ENCODE results near the gene TRMT11. TPM values are rescaled to one million over a fixed set of nuclear protein-coding genes. Genes with fewer than 3 reads are reported as not detected.

The TRMT11 gene
- total RNA-seq: 10 to 100 TPM; 20.7 to 22.7 (median 21.5) TPM
- long read RNA-seq, donor 1, transcript TRMT11-201 (13 exons, 1,565 nt): major isoform, 8 of 15 reads
- long read RNA-seq, donor 1, partial matches to known transcripts: 1 of 15 reads
- long read RNA-seq, donor 1, other reads (novel, unspliced or antisense): 6 of 15 reads
- long read RNA-seq, donor 2, partial matches to known transcripts: 1 of 6 reads
- long read RNA-seq, donor 2, other reads (novel, unspliced or antisense): 2 of 6 reads

DNA sequence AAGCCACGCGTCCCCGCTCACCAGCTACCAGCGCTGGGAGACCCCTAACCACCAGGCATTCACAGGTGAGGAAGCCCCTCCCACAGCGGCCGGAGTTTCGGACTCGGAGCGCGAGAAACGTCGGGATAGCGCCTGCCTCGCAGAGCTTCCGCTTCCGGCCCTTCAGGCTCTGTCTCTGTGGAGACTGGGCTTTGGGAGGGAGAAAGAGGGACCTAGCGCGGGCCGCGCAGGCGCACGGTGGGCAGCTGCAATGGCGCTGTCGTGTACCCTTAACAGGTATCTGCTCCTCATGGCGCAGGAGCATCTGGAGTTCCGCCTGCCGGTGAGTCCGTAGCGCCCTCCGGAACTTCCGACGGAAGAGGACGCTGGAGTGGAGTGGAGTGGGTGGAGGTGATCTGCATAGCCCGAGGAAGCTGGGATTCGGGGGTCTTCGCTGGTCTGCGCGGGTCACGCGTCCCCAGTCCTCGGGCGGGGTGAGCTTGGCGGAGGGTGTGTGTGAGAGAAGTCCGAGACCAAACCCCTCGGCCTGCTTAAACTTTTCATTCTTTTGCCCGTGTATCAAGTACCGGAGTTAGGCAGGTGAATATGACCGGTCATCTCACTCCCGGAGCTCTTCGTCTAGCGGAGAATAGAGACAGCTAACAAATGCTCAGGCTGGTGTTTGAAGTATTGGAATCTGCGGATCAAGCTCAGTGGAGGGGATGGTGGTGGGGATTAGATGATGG is at the start of gene TRMT11:
TRMT11 (plus strand) TSS at position 240 of the 725 bp plus-strand sequence; CDS start at position 251, 11 bp downstream.
- Histone ChIP-seq H3K36me3 (ENCODE audit: low read depth) (no peaks in the 10 kb centered on the region), H3K4me3 (peak within 1 kb of the TSS; percentile 58), H3K9me3 (no peaks in the 10 kb centered on the region), H3K4me1 (ENCODE audit: low read depth) (peaks cover 15% of the 10 kb centered on the region)
- intact Hi-C loops (cut with DNase I, micrococcal nuclease): loop anchor here in 1 of 2 donors (10.0 kb wide), 1 partner anchor 682 kb away; the partner anchor contains the start of gene HDDC2
- DNase-seq (peak; percentile 89 to 92 (median 91)), ATAC-seq (peak; percentile 97)
- TF ChIP-seq, protein P1, sequence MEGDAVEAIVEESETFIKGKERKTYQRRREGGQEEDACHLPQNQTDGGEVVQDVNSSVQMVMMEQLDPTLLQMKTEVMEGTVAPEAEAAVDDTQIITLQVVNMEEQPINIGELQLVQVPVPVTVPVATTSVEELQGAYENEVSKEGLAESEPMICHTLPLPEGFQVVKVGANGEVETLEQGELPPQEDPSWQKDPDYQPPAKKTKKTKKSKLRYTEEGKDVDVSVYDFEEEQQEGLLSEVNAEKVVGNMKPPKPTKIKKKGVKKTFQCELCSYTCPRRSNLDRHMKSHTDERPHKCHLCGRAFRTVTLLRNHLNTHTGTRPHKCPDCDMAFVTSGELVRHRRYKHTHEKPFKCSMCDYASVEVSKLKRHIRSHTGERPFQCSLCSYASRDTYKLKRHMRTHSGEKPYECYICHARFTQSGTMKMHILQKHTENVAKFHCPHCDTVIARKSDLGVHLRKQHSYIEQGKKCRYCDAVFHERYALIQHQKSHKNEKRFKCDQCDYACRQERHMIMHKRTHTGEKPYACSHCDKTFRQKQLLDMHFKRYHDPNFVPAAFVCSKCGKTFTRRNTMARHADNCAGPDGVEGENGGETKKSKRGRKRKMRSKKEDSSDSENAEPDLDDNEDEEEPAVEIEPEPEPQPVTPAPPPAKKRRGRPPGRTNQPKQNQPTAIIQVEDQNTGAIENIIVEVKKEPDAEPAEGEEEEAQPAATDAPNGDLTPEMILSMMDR (IDR thresholded peaks at IDR 0.05): no peak

DNA sequence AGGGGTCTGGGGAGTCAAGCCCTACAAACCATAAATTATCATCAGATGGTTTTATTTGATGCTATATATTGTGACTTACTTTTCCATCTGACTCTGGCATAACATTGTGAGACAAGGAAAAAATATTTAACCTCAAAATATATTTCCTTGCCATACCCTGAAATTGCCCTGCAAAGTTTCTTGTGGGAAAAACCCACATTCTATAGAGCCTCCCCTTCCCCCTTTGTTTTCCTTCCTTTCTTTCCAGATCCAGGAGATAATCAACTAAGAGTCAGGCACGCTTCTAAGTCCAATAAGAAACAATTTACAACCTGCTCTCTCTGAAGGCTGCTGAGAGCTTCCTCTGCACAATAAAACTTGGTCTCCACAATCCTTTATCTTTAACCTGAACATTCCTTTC is 47.3 kb upstream of the TRMT11 start:
- DNase-seq (no peak), ATAC-seq (no peak)
- Histone ChIP-seq H3K4me3 (no peak overlapping the region), H3K36me3 (ENCODE audit: low read depth) (no peaks in the 10 kb centered on the region), H3K4me1 (ENCODE audit: low read depth) (peaks cover 16% of the 10 kb centered on the region), H3K9me3 (no peaks in the 10 kb centered on the region)
- intact Hi-C loops (cut with DNase I, micrococcal nuclease): no loop called here
- TF ChIP-seq, protein P1 (IDR thresholded peaks at IDR 0.05): no peak

DNA sequence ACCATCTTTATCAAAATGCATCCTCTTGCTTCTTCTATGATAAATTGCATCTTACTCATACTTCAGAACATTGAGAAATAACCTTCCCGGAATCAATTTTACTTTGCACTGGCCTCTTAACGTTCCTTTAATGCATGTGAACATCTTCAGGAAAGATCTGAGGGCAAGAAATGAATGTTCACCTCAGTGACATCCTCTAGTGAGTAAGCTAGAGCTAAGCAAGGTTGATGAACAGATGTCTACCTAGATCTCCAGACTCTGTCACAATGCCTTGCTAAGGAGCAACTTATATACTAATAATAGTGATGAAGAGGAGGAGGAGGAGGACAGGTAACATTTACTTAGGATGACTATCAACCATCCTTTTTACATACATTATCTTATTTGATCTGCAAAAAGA is 46.5 kb upstream of the TRMT11 start:
- Histone ChIP-seq H3K4me3 (no peak overlapping the region), H3K36me3 (ENCODE audit: low read depth) (no peaks in the 10 kb centered on the region), H3K9me3 (no peaks in the 10 kb centered on the region), H3K4me1 (ENCODE audit: low read depth) (peaks cover 21% of the 10 kb centered on the region)
- TF ChIP-seq, protein P1 (IDR thresholded peaks at IDR 0.05): no peak
- intact Hi-C loops (cut with DNase I, micrococcal nuclease): no loop called here
- no peak for DNase-seq
- no peak for ATAC-seq

DNA sequence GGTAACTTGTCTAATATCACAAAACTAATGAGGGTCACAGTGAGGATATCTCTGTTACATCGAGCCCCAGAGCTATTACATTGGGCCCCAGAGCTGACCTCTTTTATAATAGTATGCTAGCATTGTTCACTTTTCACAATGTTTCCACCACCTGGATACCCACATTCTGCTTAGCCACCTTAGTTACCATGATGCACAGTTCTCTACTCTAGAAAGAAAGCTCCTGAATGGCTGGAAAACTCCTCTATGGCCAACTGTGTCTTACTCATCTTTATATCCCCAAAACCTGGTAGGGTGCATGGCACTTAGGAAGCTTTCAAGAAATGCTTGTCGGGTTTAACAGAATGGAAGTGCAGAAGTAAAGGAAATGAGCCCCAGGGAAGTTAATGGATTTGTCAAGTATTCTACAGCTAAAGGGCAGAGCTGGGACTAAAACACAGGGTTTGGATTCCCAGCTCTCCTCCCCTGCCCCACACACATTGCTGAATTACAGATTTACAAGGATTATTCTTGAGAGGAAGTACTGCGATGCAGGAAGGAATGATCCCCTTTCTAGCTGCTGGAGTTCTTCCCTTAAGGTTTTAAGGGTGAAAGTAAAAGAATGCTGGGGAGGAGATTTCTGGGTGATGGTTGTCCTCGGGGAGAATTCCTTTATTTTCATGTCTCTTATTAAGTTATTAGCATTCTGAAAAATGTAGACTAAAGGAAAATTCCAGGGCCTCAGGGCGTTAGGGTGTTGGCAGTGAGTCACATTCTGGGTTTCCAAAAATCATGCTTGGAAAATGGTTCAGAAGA is 45.9 kb upstream of the TRMT11 start:
- no peaks in the 10 kb centered on the region for H3K36me3 ChIP-seq (ENCODE audit: low read depth)
- no peak overlapping the region for H3K4me3 ChIP-seq
- intact Hi-C loops (cut with DNase I, micrococcal nuclease): no loop called here
- DNase-seq (no peak), ATAC-seq (no peak)
- TF ChIP-seq, protein P1 (IDR thresholded peaks at IDR 0.05): no peak
- peaks cover 21% of the 10 kb centered on the region for H3K4me1 ChIP-seq (ENCODE audit: low read depth)
- H3K9me3 ChIP-seq: no peaks in the 10 kb centered on the region

DNA sequence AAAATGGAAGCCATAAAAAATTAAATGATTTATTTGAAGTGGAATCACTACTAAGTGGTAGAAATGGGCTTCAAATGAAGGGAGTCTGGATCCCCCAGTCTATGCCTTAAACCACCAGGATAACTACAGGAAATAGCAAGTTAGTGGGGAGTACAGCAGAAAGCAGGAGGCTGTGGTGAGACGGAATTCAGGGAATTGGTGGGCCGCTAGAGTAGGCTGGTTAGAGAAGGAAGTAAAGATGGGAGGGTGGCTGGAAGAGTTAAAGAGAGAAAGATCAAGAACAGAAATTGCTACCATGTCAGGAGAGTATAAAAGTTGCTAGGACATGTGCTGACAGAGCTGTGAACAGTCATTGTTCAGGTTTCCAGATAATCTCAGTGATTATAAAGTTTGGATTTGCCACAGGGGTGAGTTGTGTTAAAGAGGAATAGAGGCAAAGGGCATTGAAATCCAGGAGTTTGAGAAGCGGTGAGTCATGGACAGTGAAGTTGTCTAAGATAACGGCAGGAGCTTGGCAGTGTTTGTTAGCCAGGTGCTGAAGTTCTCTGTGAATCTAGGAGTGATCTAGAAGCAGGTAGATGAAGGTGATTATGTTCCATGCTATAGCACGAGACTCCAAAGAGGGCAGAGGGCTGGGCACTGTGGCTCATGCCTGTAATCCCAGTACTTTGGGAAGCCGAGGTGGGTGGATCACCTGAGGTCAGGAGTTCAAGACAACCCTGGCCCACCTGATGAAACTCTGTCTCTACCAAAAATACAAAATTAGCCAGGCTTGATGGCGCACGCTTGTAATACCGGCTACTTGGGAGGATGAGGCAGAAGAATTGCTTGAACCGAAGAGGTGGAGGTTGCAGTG is 43.4 kb upstream of the TRMT11 start:
- Histone ChIP-seq H3K4me1 (ENCODE audit: low read depth) (peaks cover 21% of the 10 kb centered on the region), H3K4me3 (no peak overlapping the region), H3K9me3 (no peaks in the 10 kb centered on the region), H3K36me3 (ENCODE audit: low read depth) (no peaks in the 10 kb centered on the region)
- peak; percentile 88 for ATAC-seq
- peak in 2 of 3 donors; percentile 32 to 50 for DNase-seq
- TF ChIP-seq, protein P1 (IDR thresholded peaks at IDR 0.05): no peak
- intact Hi-C loops (cut with DNase I, micrococcal nuclease): no loop called here
